Endothelial cell (in vitro differentiated cells): ENCODE measurements around the gene MED10. TPM values are rescaled to one million over a fixed set of nuclear protein-coding genes. Genes with fewer than 3 reads are reported as not detected.
"Not testable (repeated sequence)": the region's sequence is repeated elsewhere in the genome, so short reads cannot be mapped to it uniquely, and the experiment has no call there.

Experiments
- DNase-seq: peaks from one replicate; pipeline ENCODE4 v3.0.0; 2021; ENCODE audit warnings: low spot score
- H3K27ac Mint-ChIP-seq: one replicate; pipeline ENCODE4 v1.8.0; 2021; ENCODE audit warnings: mixed read lengths, inconsistent platforms; ENCODE audit not compliant: unreplicated experiment
- H3K27me3 Mint-ChIP-seq: one replicate; pipeline ENCODE4 v1.8.0; 2021; ENCODE audit warnings: mild to moderate bottlenecking, moderate library complexity, mixed read lengths, inconsistent platforms; ENCODE audit not compliant: unreplicated experiment
- H3K36me3 Mint-ChIP-seq: one replicate; pipeline ENCODE4 v1.8.0; 2021; ENCODE audit warnings: mild to moderate bottlenecking, low read depth, mixed read lengths, inconsistent platforms; ENCODE audit not compliant: unreplicated experiment
- H3K4me1 Mint-ChIP-seq: one replicate; pipeline ENCODE4 v1.8.0; 2021; ENCODE audit warnings: mild to moderate bottlenecking, mixed read lengths, inconsistent platforms; ENCODE audit not compliant: unreplicated experiment
- H3K4me3 Mint-ChIP-seq: one replicate; pipeline ENCODE4 v1.8.0; 2021; ENCODE audit warnings: mild to moderate bottlenecking, mixed read lengths, inconsistent platforms; ENCODE audit not compliant: unreplicated experiment
- H3K9me3 Mint-ChIP-seq: one replicate; pipeline ENCODE4 v1.8.0; 2021; ENCODE audit warnings: mixed read lengths, inconsistent platforms; ENCODE audit not compliant: unreplicated experiment
- total RNA-seq: library from RNA; stranded (reverse); fragmentation: NEBNext Ultra II Directional; extraction: Animal tissue kit (Norgen Biotek cat#: 25700); gene quantifications from one replicate; pipeline ENCODE4 v1.2.1, GENCODE V29; 2021; ENCODE audit not compliant: unreplicated experiment
- TF ChIP-seq, protein P1 (sequence below): fragments of 200-600 bp; sonication (generic); IDR thresholded peaks from one replicate; pipeline ENCODE4 v1.5.0; 2021; ENCODE audit warnings: antibody characterized with exemption; ENCODE audit not compliant: unreplicated experiment

Gene MED10
- total RNA-seq, 1 donor from 2014 or later, result 53.0 TPM

DNA sequence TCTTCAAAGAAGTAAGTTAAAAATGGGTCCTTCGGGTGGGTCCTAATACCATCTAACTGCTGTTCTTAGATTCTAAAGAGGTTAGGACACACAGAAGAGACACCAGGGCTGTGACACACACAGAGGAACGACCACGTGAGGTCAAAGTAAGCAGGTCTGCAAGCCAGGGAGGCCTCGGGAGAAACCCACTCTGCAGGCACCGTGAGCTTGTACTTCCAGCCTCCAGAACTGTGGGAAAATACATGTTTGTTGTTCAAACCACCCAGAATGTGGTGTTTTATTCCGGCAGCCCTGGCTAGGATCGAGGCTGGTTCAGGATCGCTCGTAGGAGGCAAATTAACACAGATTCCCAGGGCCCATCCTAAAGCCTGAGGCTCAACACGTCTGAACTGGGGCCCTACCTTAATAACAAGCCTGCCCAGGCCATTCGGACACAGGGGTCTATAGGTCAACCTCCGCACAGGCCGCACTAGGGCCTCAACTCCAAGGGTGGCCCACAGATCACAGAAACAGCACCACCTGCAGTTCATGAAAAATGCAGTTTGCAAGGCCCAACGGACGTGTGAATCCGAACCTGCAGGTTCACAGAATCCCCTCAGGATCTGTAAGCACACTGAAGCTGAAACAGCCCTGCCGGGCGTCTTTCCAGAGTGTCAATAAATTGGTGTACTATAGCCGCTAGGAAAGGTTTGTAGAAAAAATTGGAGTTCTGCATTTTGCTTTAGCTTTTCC is 7.1 kb downstream of the MED10 start:
- Mint-ChIP-seq H3K36me3 (peaks cover 54% of the 10 kb centered on the region), H3K4me3 (no peak overlapping the region), H3K9me3 (no peaks in the 10 kb centered on the region), H3K27me3 (peaks cover 9% of the 10 kb centered on the region), H3K4me1 (peaks cover 42% of the 10 kb centered on the region), H3K27ac (no peak overlapping the region)
- TF ChIP-seq, protein P1, sequence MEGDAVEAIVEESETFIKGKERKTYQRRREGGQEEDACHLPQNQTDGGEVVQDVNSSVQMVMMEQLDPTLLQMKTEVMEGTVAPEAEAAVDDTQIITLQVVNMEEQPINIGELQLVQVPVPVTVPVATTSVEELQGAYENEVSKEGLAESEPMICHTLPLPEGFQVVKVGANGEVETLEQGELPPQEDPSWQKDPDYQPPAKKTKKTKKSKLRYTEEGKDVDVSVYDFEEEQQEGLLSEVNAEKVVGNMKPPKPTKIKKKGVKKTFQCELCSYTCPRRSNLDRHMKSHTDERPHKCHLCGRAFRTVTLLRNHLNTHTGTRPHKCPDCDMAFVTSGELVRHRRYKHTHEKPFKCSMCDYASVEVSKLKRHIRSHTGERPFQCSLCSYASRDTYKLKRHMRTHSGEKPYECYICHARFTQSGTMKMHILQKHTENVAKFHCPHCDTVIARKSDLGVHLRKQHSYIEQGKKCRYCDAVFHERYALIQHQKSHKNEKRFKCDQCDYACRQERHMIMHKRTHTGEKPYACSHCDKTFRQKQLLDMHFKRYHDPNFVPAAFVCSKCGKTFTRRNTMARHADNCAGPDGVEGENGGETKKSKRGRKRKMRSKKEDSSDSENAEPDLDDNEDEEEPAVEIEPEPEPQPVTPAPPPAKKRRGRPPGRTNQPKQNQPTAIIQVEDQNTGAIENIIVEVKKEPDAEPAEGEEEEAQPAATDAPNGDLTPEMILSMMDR, result no peak
- no peak for DNase-seq

DNA sequence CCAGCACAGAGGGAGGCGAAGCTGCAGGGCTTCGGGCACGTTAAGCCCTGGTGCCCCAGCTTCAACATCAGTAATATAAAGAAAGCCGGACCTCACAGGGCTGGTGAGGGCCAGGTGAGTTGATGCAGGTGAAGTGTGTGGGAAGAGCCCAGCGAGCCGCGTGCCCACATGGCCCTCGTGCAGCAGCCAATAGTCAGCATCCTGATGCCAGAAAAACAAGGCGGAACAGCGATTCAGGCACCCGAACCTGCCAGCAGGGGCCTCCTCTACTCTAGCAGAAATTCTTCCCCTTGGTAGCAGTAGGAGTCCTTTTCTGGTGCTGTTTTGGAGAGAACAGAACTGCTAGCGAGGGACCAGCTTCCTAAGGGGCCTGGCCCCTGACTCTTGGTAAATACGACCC is 7.8 kb downstream of the MED10 start:
- TF ChIP-seq, protein P1, result no peak
- H3K4me1 Mint-ChIP-seq, result peaks cover 42% of the 10 kb centered on the region
- no peaks in the 10 kb centered on the region for H3K9me3 Mint-ChIP-seq
- no peak overlapping the region for H3K27ac Mint-ChIP-seq
- DNase-seq, result no peak
- H3K27me3 Mint-ChIP-seq, result peaks cover 9% of the 10 kb centered on the region
- H3K4me3 Mint-ChIP-seq, result no peak overlapping the region
- peaks cover 49% of the 10 kb centered on the region for H3K36me3 Mint-ChIP-seq

DNA sequence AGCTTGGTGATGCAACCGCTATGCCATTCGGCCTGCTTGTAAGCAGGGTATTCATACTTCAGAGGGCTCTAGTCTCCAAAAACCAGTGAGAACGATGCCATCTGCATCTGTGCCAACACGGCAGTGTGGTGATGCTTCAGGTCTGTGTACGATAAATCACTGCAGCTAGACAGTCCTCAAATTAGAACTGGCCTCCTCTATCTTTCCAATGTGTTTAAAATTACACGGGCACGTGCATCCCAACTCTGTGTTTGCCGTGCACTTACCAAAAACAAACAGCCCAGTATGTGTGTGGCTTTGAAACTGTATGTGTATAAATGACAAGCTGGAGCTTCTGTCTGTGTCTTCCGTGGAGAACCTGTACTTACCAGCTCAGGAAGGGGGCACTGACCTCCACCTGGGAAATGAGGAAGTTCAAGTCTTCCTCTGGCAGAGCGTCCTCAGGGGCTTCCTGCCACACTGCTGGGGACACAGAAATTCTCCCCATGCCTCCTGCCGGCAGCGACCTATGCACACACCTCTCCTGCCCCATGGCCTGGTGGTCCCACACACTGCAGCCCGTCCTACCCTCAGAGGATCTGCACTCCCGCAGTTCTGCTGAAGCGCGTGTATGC is 12.3 kb downstream of the MED10 start:
- Mint-ChIP-seq H3K27me3 (peaks cover 10% of the 10 kb centered on the region), H3K4me3 (no peak overlapping the region), H3K4me1 (peaks cover 26% of the 10 kb centered on the region), H3K27ac (peak overlapping the region; percentile 61), H3K9me3 (no peaks in the 10 kb centered on the region), H3K36me3 (peaks cover 21% of the 10 kb centered on the region)
- no peak for DNase-seq
- TF ChIP-seq, protein P1, result no peak

DNA sequence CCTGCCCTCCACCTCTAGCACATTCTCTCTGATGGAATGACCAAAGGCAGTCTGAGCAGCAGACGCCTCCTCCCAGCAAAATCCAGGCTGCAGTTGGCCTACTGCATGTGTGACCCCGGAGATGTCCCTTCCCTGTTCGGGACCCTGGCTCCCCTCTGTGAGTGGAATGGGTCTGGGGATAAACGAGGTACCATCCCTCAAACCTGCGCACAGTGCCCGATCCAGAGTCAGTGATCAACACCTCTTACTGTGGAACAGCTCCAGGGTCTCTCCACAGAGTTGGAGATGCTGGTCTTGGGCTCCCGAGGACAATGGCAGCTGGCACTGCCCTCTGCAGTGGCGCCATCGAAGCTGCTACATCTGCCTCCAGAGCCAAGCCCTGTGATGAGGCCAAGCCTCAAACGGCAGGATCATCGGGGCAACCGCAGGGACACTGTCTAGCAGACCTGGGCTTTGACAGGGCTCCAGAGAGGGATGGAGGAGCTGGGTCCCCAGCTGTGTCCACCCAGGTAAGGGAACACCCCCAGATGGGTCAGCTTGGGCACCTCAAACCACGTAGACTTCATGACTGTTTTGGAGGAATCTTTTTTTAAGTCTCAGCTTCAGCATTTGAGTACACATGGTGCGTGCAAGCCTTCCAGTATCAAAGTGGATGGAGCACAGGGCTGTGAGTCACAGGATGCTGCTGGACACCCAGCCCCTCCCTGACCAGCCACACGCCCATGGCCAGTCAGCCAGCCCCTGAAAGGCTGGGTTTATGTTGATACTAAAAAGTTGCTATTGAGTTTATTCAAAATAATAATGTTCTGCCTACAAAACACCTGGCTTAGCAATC is 13.0 kb downstream of the MED10 start:
- Mint-ChIP-seq H3K4me1 (peaks cover 31% of the 10 kb centered on the region), H3K9me3 (no peaks in the 10 kb centered on the region), H3K36me3 (peaks cover 17% of the 10 kb centered on the region), H3K27ac (no peak overlapping the region), H3K4me3 (no peak overlapping the region), H3K27me3 (peaks cover 12% of the 10 kb centered on the region)
- DNase-seq, result no peak
- TF ChIP-seq, protein P1, result no peak

DNA sequence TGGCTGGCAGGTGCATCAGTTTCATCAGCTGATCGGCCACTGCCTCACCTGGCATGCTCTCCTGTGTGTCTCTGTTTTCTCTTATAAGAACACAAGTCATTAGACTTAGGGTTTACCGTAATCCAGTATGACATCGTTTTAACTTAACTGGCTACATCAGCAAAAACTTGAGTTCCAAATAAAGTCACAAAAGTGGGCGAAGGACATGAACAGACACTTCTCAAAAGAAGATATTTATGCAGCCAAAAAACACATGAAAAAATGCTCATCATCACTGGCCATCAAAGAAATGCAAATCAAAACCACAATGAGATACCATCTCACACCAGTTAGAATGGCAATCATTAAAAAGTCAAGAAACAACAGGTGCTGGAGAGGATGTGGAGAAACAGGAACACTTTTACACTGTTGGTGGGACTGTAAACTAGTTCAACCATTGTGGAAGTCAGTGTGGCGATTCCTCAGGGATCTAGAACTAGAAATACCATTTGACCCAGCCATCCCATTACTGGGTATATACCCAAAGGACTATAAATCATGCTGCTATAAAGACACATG is 14.8 kb downstream of the MED10 start:
- not testable (repeated sequence) for H3K27me3 Mint-ChIP-seq, H3K4me3 Mint-ChIP-seq, DNase-seq, H3K36me3 Mint-ChIP-seq, H3K27ac Mint-ChIP-seq, H3K9me3 Mint-ChIP-seq
- peaks cover 39% of the 10 kb centered on the region for H3K4me1 Mint-ChIP-seq
